Rectal smooth muscle tissue (tissue), 1 donor: Measurements from ENCODE around the gene MRPS18B.
A peak's percentile ranks its signal among the peaks of the same experiment; 100 is the strongest.

Experiments
- H3K27ac ChIP-seq: one replicate; pipeline ENCODE4 v1.7.0; 2013; ENCODE audit warnings: low read depth, low read length, inconsistent platforms
- H3K27me3 ChIP-seq: one replicate; pipeline ENCODE4 v1.7.0; 2013; ENCODE audit warnings: low read length; ENCODE audit not compliant: control insufficient read depth, insufficient read depth
- H3K36me3 ChIP-seq: one replicate; pipeline ENCODE4 v1.7.0; 2013; ENCODE audit warnings: low read length; ENCODE audit not compliant: control insufficient read depth, insufficient read depth
- H3K4me1 ChIP-seq: one replicate; pipeline ENCODE4 v1.7.0; 2013; ENCODE audit warnings: low read length; ENCODE audit not compliant: control insufficient read depth, insufficient read depth
- H3K4me3 ChIP-seq: one replicate; pipeline ENCODE4 v1.7.0; 2013; ENCODE audit warnings: low read length
- H3K9ac ChIP-seq: one replicate; pipeline ENCODE4 v1.7.0; 2013; ENCODE audit warnings: low read length

The MRPS18B gene

DNA sequence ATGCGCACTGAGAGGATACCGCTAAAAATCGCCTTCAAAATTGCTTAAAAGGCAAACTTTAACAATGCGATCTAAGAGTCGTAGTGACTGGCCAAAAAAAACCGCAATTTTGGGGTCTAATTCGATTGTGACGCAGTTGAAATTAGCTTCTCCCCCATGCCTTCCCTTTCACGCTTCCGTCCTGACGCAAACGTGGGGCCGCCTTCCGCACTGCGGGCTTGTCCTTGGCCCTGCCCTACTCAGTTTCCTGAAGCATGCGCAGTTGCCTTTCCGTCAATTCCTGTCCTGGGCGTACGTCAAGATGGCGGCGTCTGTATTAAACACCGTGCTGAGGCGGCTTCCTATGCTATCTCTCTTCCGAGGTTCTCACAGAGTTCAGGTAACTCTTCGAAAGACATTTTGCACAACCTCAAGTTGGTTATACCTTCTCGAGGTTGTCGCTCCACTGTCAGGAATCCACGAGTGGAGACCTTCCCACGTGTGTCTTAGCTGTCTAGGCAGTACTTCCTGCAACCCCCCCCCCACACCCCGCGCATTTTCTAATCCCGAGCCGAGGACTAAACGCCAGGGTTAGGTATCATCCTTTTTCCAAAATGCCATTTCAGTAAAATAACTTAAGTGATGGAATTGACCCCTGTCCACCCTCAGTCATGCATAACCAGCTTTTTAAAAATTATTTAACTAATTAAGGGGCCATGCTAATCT, at the start of gene MRPS18B:
MRPS18B (plus strand) TSS at position 276 of the 705 bp plus-strand sequence; CDS start at position 302, 26 bp downstream.
- peak within 1 kb of the TSS; percentile 95 for H3K9ac ChIP-seq
- H3K4me1 ChIP-seq: peaks cover 23% of the 10 kb centered on the region
- no peaks in the 10 kb centered on the region for H3K27me3 ChIP-seq
- peak within 1 kb of the TSS; percentile 91 for H3K4me3 ChIP-seq
- H3K27ac ChIP-seq: peak within 1 kb of the TSS; percentile 98
- peaks cover 21% of the 10 kb centered on the region for H3K36me3 ChIP-seq

DNA sequence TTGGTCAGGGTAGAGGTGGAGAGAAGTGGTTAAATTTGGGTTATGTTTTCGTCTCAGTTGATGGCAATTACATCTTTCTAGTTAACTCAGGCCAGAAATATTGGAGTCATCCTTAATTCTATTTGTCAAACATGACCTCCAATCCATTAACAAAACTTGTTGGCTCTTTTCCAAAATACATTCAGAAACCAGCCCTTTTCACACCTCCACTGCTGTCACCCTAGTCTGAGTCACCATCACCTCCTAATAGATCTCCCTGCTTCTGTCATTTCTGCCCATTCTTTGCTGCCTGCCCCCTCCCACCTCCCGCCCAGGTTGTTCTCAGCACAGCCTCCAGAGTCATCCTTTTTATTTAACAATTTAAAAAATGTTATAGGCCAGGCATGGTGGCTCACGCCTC, 49.4 kb upstream of the MRPS18B start:
- peaks cover 2% of the 10 kb centered on the region for H3K36me3 ChIP-seq
- H3K4me1 ChIP-seq: peaks cover 12% of the 10 kb centered on the region
- no peak overlapping the region for H3K9ac ChIP-seq
- no peak overlapping the region for H3K4me3 ChIP-seq
- H3K27ac ChIP-seq: no peak overlapping the region
- no peaks in the 10 kb centered on the region for H3K27me3 ChIP-seq

DNA sequence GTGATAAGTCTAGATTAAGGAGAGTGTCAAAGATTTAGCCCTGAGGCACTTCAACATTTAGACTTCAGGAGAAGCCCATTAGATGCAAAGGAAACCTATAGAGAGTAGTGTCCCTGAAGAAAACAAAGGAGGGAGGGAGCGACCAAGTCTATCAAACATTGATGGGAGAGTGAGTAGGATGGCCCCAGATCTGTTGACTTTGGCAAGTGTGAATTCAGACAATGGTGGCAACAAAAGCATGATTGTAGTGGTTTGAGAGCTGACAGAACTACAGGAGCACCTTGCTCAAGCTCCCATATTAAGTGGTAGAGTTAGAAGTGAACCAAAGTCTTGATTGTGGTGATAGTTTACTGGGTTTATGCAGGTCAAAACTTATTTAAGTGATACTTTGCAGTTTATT, 47.4 kb upstream of the MRPS18B start:
- H3K9ac ChIP-seq: peak overlapping the region; percentile 74
- H3K27me3 ChIP-seq: no peaks in the 10 kb centered on the region
- peak overlapping the region; percentile 94 for H3K27ac ChIP-seq
- H3K4me3 ChIP-seq: peak overlapping the region; percentile 95
- H3K4me1 ChIP-seq: peaks cover 13% of the 10 kb centered on the region
- H3K36me3 ChIP-seq: no peaks in the 10 kb centered on the region

DNA sequence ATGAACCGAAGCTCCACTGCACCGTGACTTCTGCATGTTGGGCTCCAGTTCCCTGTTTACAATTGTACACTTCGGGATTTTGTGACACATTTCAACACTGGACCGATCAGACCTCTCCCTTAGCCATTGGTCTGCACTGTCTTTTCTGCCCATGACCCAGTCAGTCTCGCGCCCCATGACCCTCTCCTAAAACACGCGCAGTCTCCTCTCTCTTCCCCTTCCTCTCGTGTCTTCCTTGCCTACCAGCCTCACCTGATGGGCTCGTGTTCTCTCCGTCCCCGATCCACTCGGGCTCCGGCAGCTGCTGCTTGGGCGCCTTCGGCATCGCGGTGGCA, 46.9 kb upstream of the MRPS18B start:
- H3K4me1 ChIP-seq: peaks cover 13% of the 10 kb centered on the region
- peak overlapping the region; percentile 95 for H3K4me3 ChIP-seq
- no peaks in the 10 kb centered on the region for H3K27me3 ChIP-seq
- peak overlapping the region; percentile 94 for H3K27ac ChIP-seq
- H3K36me3 ChIP-seq: peaks cover 2% of the 10 kb centered on the region
- peak overlapping the region; percentile 74 for H3K9ac ChIP-seq

DNA sequence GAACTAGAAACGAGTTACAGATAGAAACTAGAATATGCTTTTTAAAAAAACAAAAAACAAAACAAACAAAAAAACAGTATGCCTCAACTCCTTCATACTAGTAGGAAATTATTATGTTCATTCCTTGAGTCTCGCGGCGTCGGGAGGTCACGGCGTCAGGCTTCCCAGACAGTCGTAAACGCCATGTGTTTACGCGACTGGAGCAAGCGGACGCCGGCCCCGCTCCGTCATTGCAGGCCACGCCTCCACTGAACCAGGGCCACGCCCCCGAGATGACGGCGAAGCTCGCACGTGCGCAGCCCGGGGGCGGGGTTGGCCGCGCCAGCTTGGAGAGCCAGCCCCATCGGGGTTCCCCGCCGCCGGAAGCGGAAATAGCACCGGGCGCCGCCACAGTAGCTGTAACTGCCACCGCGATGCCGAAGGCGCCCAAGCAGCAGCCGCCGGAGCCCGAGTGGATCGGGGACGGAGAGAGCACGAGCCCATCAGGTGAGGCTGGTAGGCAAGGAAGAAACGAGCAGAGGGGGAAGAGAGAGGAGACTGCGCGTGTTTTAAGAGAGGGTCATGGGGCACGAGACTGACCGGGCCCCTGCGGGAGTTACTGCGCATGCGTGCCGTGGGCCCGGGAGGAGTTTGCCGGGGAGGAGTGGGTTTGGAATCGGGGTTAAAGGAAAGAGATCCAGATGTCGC, 46.4 kb upstream of the MRPS18B start, which contains the start of gene ABCF1:
ABCF1 (plus strand) TSS at position 368 of the 687 bp plus-strand sequence; CDS start at position 414, 46 bp downstream.
- Histone ChIP-seq H3K4me1 (peaks cover 13% of the 10 kb centered on the region), H3K4me3 (peak within 1 kb of the TSS; percentile 97), H3K9ac (peak within 1 kb of the TSS; percentile 92), H3K27ac (peak within 1 kb of the TSS; percentile 94), H3K36me3 (peaks cover 2% of the 10 kb centered on the region), H3K27me3 (no peaks in the 10 kb centered on the region)

DNA sequence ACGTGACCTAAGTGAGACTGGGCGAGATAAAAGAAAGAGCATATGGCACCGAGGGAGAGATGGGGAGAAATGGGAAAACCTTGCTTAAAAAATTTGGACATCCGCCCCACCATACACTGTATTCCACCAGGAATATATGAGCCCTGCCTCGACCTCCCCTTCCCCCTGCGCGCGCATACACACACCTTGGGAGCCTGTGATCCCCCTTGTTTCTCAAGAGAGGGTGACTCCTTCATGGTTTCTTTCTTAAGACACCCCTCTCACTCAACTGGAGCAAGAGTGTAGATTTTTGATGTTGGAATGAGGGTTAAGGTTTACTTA, 45.9 kb upstream of the MRPS18B start:
- Histone ChIP-seq H3K27me3 (no peaks in the 10 kb centered on the region), H3K27ac (peak overlapping the region; percentile 91), H3K9ac (peak overlapping the region; percentile 49), H3K4me3 (peak overlapping the region; percentile 97), H3K4me1 (peaks cover 13% of the 10 kb centered on the region), H3K36me3 (peaks cover 2% of the 10 kb centered on the region)

DNA sequence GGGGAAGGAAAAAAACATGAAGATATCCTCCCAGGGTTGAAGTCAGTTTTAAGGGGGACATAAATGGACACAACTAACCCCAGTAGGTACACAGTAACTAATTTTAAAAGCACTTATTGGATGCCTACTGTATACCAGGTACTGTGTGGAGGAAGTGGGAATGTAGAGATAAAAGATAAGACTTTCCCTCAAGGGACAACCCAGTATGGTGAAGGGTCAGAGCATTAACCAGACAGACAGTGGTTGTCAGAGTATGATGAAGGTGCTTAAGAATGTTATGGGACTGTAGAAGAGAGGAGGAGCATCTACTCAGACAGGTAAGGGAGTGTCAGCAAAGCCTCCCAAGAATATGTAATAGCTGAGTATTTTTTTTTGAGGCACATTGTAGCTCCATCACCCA, 45.5 kb upstream of the MRPS18B start:
- no peak overlapping the region for H3K9ac ChIP-seq
- no peaks in the 10 kb centered on the region for H3K27me3 ChIP-seq
- H3K4me3 ChIP-seq: peak overlapping the region; percentile 97
- peaks cover 2% of the 10 kb centered on the region for H3K36me3 ChIP-seq
- no peak overlapping the region for H3K27ac ChIP-seq
- H3K4me1 ChIP-seq: peaks cover 13% of the 10 kb centered on the region

DNA sequence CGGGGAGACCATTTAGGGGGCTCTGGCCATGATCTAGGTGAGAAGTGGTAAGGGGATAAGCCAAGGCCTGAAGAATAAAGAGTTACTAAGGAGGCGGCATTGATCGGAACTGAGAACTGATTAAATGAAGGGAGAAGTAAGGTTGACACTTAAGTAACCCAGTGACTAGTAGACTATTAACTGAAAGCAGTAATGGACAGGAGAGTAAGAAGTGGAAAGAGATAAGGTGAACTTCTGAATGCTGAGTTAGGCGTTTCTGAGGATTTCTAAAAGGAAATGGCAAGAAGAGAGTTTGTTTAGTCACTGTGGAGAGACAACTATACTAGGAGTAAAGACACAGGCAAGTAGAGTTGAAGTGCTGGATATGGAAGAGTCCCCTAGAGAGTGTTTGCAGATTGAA, 44.5 kb upstream of the MRPS18B start:
- H3K36me3 ChIP-seq: peaks cover 10% of the 10 kb centered on the region
- H3K4me1 ChIP-seq: peaks cover 13% of the 10 kb centered on the region
- H3K4me3 ChIP-seq: no peak overlapping the region
- no peaks in the 10 kb centered on the region for H3K27me3 ChIP-seq
- H3K9ac ChIP-seq: no peak overlapping the region
- no peak overlapping the region for H3K27ac ChIP-seq

DNA sequence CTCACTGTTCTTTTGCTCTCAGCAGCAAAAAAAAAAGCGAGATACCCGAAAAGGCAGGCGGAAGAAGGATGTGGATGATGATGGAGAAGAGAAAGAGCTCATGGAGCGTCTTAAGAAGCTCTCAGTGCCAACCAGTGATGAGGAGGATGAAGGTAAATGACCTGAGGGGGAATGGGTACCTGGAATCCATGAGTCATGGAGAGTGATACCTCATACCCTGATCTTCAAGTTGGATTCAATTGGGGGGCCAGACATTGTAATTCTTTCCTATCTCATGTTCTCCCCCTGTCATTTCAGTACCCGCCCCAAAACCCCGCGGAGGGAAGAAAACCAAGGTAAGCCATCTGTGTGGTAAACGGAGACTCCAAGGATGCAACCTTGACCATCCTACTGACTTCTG, 39.6 kb upstream of the MRPS18B start:
- Histone ChIP-seq H3K9ac (no peak overlapping the region), H3K36me3 (peaks cover 31% of the 10 kb centered on the region), H3K27ac (no peak overlapping the region), H3K4me3 (no peak overlapping the region), H3K4me1 (peaks cover 3% of the 10 kb centered on the region), H3K27me3 (no peaks in the 10 kb centered on the region)

DNA sequence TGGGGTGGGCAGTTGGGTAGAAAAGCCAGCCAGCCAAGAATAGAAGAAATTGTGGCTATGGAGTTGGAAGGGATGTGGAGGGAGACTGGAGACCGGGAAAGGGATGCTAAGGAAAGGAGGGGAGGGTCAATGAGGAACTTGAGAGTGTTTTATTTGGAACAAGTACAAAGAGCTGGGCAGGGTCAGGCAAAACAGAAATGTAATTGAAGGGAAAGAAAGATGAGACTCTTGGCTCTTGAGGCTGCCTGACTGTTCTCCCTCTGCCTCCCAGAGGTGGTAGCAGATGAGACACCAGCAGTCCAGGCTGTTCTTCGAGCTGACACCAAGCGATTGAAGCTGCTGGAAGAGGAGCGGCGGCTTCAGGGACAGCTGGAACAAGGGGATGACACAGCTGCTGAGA, 33.7 kb upstream of the MRPS18B start:
- Histone ChIP-seq H3K27me3 (no peaks in the 10 kb centered on the region), H3K4me3 (no peak overlapping the region), H3K36me3 (peaks cover 53% of the 10 kb centered on the region), H3K4me1 (no peaks in the 10 kb centered on the region), H3K27ac (no peak overlapping the region), H3K9ac (no peak overlapping the region)

DNA sequence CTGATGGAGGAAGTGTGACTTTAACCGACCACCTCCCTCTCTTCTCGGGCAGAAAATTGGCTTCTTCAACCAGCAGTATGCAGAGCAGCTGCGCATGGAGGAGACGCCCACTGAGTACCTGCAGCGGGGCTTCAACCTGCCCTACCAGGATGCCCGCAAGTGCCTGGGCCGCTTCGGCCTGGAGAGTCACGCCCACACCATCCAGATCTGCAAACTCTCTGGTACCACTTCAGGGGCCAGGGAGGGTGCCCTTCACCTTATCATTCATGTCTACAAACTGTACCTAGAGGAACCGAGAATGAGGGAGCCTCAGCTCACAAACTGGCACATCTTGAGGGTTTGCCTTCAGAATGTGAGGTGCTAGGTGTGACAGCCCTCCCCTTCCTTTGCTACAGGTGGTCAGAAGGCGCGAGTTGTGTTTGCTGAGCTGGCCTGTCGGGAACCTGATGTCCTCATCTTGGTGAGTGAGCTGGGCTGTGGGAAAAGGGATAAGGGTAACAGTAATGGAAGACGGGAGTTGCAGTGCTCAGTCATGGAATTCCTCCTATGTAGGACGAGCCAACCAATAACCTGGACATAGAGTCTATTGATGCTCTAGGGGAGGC, 27.8 kb upstream of the MRPS18B start:
- no peak overlapping the region for H3K27ac ChIP-seq
- H3K36me3 ChIP-seq: peaks cover 46% of the 10 kb centered on the region
- no peak overlapping the region for H3K4me3 ChIP-seq
- no peaks in the 10 kb centered on the region for H3K4me1 ChIP-seq
- no peaks in the 10 kb centered on the region for H3K27me3 ChIP-seq
- no peak overlapping the region for H3K9ac ChIP-seq

DNA sequence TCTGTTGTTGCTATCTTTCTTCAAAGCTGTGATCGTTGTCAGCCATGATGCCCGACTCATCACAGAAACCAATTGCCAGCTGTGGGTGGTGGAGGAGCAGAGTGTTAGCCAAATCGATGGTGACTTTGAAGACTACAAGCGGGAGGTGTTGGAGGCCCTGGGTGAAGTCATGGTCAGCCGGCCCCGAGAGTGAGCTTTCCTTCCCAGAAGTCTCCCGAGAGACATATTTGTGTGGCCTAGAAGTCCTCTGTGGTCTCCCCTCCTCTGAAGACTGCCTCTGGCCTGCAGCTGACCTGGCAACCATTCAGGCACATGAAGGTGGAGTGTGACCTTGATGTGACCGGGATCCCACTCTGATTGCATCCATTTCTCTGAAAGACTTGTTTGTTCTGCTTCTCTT, 27.1 kb upstream of the MRPS18B start:
- H3K27ac ChIP-seq: no peak overlapping the region
- no peak overlapping the region for H3K4me3 ChIP-seq
- H3K9ac ChIP-seq: no peak overlapping the region
- H3K27me3 ChIP-seq: no peaks in the 10 kb centered on the region
- H3K4me1 ChIP-seq: no peaks in the 10 kb centered on the region
- peaks cover 41% of the 10 kb centered on the region for H3K36me3 ChIP-seq
